Neural progenitor cell (in vitro differentiated cells): ENCODE data around the gene APH1B. TPM values are rescaled to one million over a fixed set of nuclear protein-coding genes. Genes with fewer than 3 reads are reported as not detected.

Source experiments
- DNase-seq: peaks from one replicate; pipeline ENCODE4 v3.0.0-alpha.2; 2016; ENCODE audit warnings: low spot score
- H2AFZ ChIP-seq: fragments of 200-600 bp; sonication (generic); replicated peaks from 2 replicates; pipeline ENCODE4 v1.6.1; 2016; ENCODE audit warnings: antibody characterized with exemption
- H3F3A ChIP-seq: fragments of 200-600 bp; sonication (generic); 2 replicates; pipeline ENCODE4 v1.6.1; 2016; ENCODE audit warnings: antibody characterized with exemption, low read depth
- H3K27ac ChIP-seq: fragments of 200-600 bp; sonication (generic); 2 replicates; pipeline ENCODE4 v1.5.1; 2016; ENCODE audit warnings: mild to moderate bottlenecking
- H3K27me3 ChIP-seq: fragments of 200-600 bp; sonication (generic); 2 replicates; pipeline ENCODE4 v1.6.1; 2016; ENCODE audit warnings: mild to moderate bottlenecking, moderate library complexity
- H3K36me3 ChIP-seq: fragments of 200-600 bp; sonication (generic); 2 replicates; pipeline ENCODE4 v1.5.1; 2016
- H3K4me1 ChIP-seq: fragments of 200-600 bp; sonication (generic); 2 replicates; pipeline ENCODE4 v1.6.1; 2016; ENCODE audit warnings: mixed run types
- H3K4me2 ChIP-seq: fragments of 200-600 bp; sonication (generic); 2 replicates; pipeline ENCODE4 v1.6.1; 2016
- H3K4me3 ChIP-seq: fragments of 200-600 bp; sonication (generic); 2 replicates; pipeline ENCODE4 v1.5.1; 2016
- H3K79me2 ChIP-seq: fragments of 200-600 bp; sonication (generic); 2 replicates; pipeline ENCODE4 v1.6.1; 2016; ENCODE audit warnings: low read depth
- H3K9ac ChIP-seq: fragments of 200-600 bp; sonication (generic); 2 replicates; pipeline ENCODE4 v1.6.1; 2016
- H3K9me3 ChIP-seq: fragments of 200-600 bp; sonication (generic); 2 replicates; pipeline ENCODE4 v1.5.1; 2016; ENCODE audit warnings: low read depth
- H4K20me1 ChIP-seq: fragments of 200-600 bp; sonication (generic); 2 replicates; pipeline ENCODE4 v1.6.1; 2016; ENCODE audit warnings: low read depth
- H3K27ac Mint-ChIP-seq: 3 replicates; pipeline ENCODE4 v1.8.0; 2021; ENCODE audit warnings: mixed read lengths
- H3K27me3 Mint-ChIP-seq: 2 replicates; pipeline ENCODE4 v1.8.0; 2022; ENCODE audit warnings: low read depth, mild to moderate bottlenecking, inconsistent platforms, moderate library complexity, mixed read lengths; ENCODE audit not compliant: insufficient read depth
- H3K36me3 Mint-ChIP-seq: 3 replicates; pipeline ENCODE4 v1.8.0; 2021; ENCODE audit warnings: mixed read lengths
- H3K4me1 Mint-ChIP-seq: 3 replicates; pipeline ENCODE4 v1.8.0; 2021; ENCODE audit warnings: mixed read lengths
- H3K4me3 Mint-ChIP-seq: 3 replicates; pipeline ENCODE4 v1.8.0; 2021; ENCODE audit warnings: mild to moderate bottlenecking, moderate library complexity, mixed read lengths
- H3K9me3 Mint-ChIP-seq: 3 replicates; pipeline ENCODE4 v1.8.0; 2020; ENCODE audit warnings: mixed read lengths
- CTCF ChIP-seq: fragments of 200-600 bp; sonication (generic); IDR thresholded peaks from 2 replicates; pipeline ENCODE4 v1.5.1; 2017; ENCODE audit warnings: antibody characterized with exemption, mild to moderate bottlenecking
- EZH2 ChIP-seq: fragments of 200-600 bp; sonication (generic); IDR thresholded peaks from 2 replicates; pipeline ENCODE4 v1.6.1; 2017; ENCODE audit warnings: antibody characterized with exemption, mild to moderate bottlenecking, moderate library complexity
- EZH2phosphoT487 ChIP-seq: fragments of 200-600 bp; sonication (generic); IDR thresholded peaks from 2 replicates; pipeline ENCODE4 v1.6.1; 2017; ENCODE audit warnings: antibody characterized with exemption
- total RNA-seq: library from RNA; depleted of rRNA; stranded (reverse); fragments of >200 nt; gene quantifications from 2 replicates; pipeline ENCODE4 v1.2.3, GENCODE V29; 2015; ENCODE audit warnings: low replicate concordance

The APH1B gene
- total RNA-seq, 1 donor from 2014 or later = 4.0 TPM

GRCh38 chr15:63274427-63274826 is 3.0 kb upstream of the APH1B start:
- Histone ChIP-seq H3K4me3 (no peak overlapping the region), H3K36me3 (no peaks in the 10 kb centered on the region), H4K20me1 (peaks cover 3% of the 10 kb centered on the region), H3K9ac (no peak overlapping the region), H2AFZ (no peak overlapping the region), H3K27me3 (peaks cover 40% of the 10 kb centered on the region), H3F3A (peaks cover 23% of the 10 kb centered on the region), H3K4me1 (peaks cover 15% of the 10 kb centered on the region), H3K79me2 (no peaks in the 10 kb centered on the region), H3K4me2 (no peak overlapping the region), H3K9me3 (no peaks in the 10 kb centered on the region), H3K27ac (no peak overlapping the region)
- Mint-ChIP-seq H3K4me1 (peaks cover 23% of the 10 kb centered on the region), H3K27ac (no peak overlapping the region), H3K9me3 (peaks cover 6% of the 10 kb centered on the region), H3K4me3 (no peak overlapping the region), H3K27me3 (peaks cover 6% of the 10 kb centered on the region), H3K36me3 (peaks cover 16% of the 10 kb centered on the region)
- DNase-seq = no peak
- TF ChIP-seq EZH2 = no peak
- TF ChIP-seq EZH2phosphoT487 = no peak
- TF ChIP-seq CTCF = no peak

GRCh38 chr15:63276342-63277037 is 915 bp upstream of the APH1B start:
- Mint-ChIP-seq H3K36me3 (peaks cover 6% of the 10 kb centered on the region), H3K9me3 (peaks cover 6% of the 10 kb centered on the region), H3K27me3 (peaks cover 6% of the 10 kb centered on the region), H3K4me3 (peak overlapping the region; percentile 84), H3K4me1 (peaks cover 29% of the 10 kb centered on the region), H3K27ac (peak overlapping the region; percentile 97)
- H3K4me3 ChIP-seq = peak overlapping the region; percentile 92
- H3K27me3 ChIP-seq = peaks cover 40% of the 10 kb centered on the region
- H3K4me2 ChIP-seq = peak overlapping the region; percentile 93
- DNase-seq = no peak
- no peak for TF ChIP-seq EZH2phosphoT487
- no peak for TF ChIP-seq EZH2
- TF ChIP-seq CTCF = no peak
- no peak overlapping the region for H3K9ac ChIP-seq
- peaks cover 27% of the 10 kb centered on the region for H3F3A ChIP-seq
- H3K4me1 ChIP-seq = peaks cover 15% of the 10 kb centered on the region
- no peaks in the 10 kb centered on the region for H3K9me3 ChIP-seq
- peak overlapping the region; percentile 55 for H2AFZ ChIP-seq
- no peaks in the 10 kb centered on the region for H3K36me3 ChIP-seq
- H3K27ac ChIP-seq = no peak overlapping the region
- no peaks in the 10 kb centered on the region for H3K79me2 ChIP-seq
- H4K20me1 ChIP-seq = peaks cover 3% of the 10 kb centered on the region

GRCh38 chr15:63277893-63278456 is 570 bp downstream of the APH1B start:
- Histone ChIP-seq H3K27ac (no peak overlapping the region), H3K4me2 (peak overlapping the region; percentile 93), H3K79me2 (no peaks in the 10 kb centered on the region), H3F3A (peaks cover 27% of the 10 kb centered on the region), H3K9me3 (no peaks in the 10 kb centered on the region), H3K9ac (no peak overlapping the region), H2AFZ (peak overlapping the region; percentile 94), H3K27me3 (peaks cover 40% of the 10 kb centered on the region), H3K36me3 (no peaks in the 10 kb centered on the region), H4K20me1 (peaks cover 3% of the 10 kb centered on the region), H3K4me3 (peak overlapping the region; percentile 92), H3K4me1 (peaks cover 15% of the 10 kb centered on the region)
- DNase-seq = peak; percentile 5
- H3K36me3 Mint-ChIP-seq = peaks cover 3% of the 10 kb centered on the region
- peaks cover 29% of the 10 kb centered on the region for H3K4me1 Mint-ChIP-seq
- H3K27me3 Mint-ChIP-seq = peaks cover 3% of the 10 kb centered on the region
- no peak overlapping the region for H3K27ac Mint-ChIP-seq
- H3K4me3 Mint-ChIP-seq = peak overlapping the region; percentile 84
- no peak for TF ChIP-seq CTCF
- peak; percentile 75 for TF ChIP-seq EZH2
- no peak for TF ChIP-seq EZH2phosphoT487
- H3K9me3 Mint-ChIP-seq = peaks cover 4% of the 10 kb centered on the region
